PC-9 (cell line): Measurements from ENCODE around the gene TGFB2. TPM values are rescaled to one million over a fixed set of nuclear protein-coding genes. Genes with fewer than 3 reads are reported as not detected.

Experiments used
- BruUV-seq: library from RNA; stranded (reverse); fragments of 400-500 nt; replicated peaks from 2 replicates; lab custom pipeline; 2021; lab: Mats Ljungman, UMichigan
- CTCF ChIA-PET: fragments of 300-600 bp; sonication (Branson Sonifier 250); formaldehyde crosslinking; loops from one replicate; lab custom pipeline; 2022; ENCODE audit warnings: antibody characterized with exemption; lab: Charles Lee
- POLR2A ChIA-PET: fragments of 300-600 bp; sonication (Branson Sonifier 250); formaldehyde crosslinking; loops from one replicate; lab custom pipeline; 2022; ENCODE audit warnings: antibody characterized with exemption; ENCODE audit not compliant: unreplicated experiment; lab: Charles Lee
- DNase-seq, 2 experiments: peaks; one replicate each; pipeline versions ENCODE4 v3.0.0 to v3.0.0-alpha.2; 2015 to 2022; ENCODE audit warnings: mixed read lengths in 1 of 2
- H2AFZ ChIP-seq: fragments of 200-600 bp; sonication (generic); 2 replicates; pipeline ENCODE4 v1.8.1; 2017; ENCODE audit warnings: antibody characterized with exemption
- H3F3A ChIP-seq: fragments of 200-600 bp; sonication (generic); 2 replicates; pipeline ENCODE4 v1.8.1; 2017; ENCODE audit warnings: antibody characterized with exemption, mild to moderate bottlenecking, low read depth; ENCODE audit not compliant: insufficient read depth
- H3K27ac ChIP-seq: fragments of 200-600 bp; sonication (generic); 2 replicates; pipeline ENCODE4 v1.6.1; 2016; ENCODE audit warnings: mixed run types
- H3K27me3 ChIP-seq: fragments of 200-600 bp; sonication (generic); 2 replicates; pipeline ENCODE4 v1.6.1; 2016; ENCODE audit warnings: low read depth, mixed run types; ENCODE audit not compliant: insufficient read depth
- H3K36me3 ChIP-seq: fragments of 200-600 bp; sonication (generic); 2 replicates; pipeline ENCODE4 v1.6.1; 2016; ENCODE audit warnings: low read depth, mixed run types
- H3K4me1 ChIP-seq: fragments of 200-600 bp; sonication (generic); replicated peaks from 2 replicates; pipeline ENCODE4 v1.6.1; 2016; ENCODE audit warnings: mixed run types; ENCODE audit not compliant: insufficient read depth
- H3K4me2 ChIP-seq: fragments of 200-600 bp; sonication (generic); 2 replicates; pipeline ENCODE4 v1.6.1; 2017; ENCODE audit warnings: mixed run types
- H3K4me3 ChIP-seq: fragments of 200-600 bp; sonication (generic); 2 replicates; pipeline ENCODE4 v1.6.1; 2016; ENCODE audit warnings: mixed run types
- H3K79me2 ChIP-seq: fragments of 200-600 bp; sonication (generic); 2 replicates; pipeline ENCODE4 v1.6.1; 2017; ENCODE audit warnings: low read depth, mixed run types
- H3K9me2 ChIP-seq: fragments of 200-600 bp; sonication (generic); 2 replicates; pipeline ENCODE4 v1.8.1; 2017; ENCODE audit warnings: mild to moderate bottlenecking; ENCODE audit not compliant: insufficient read depth
- H3K9me3 ChIP-seq: fragments of 200-600 bp; sonication (generic); 2 replicates; pipeline ENCODE4 v1.8.1; 2016; ENCODE audit warnings: low read depth; ENCODE audit not compliant: insufficient read depth
- H4K20me1 ChIP-seq: fragments of 200-600 bp; sonication (generic); 2 replicates; pipeline ENCODE4 v1.8.1; 2017; ENCODE audit not compliant: insufficient read depth
- CTCF ChIP-seq: fragments of 200-600 bp; sonication (generic); conservative IDR thresholded peaks from 2 replicates; pipeline ENCODE4 v1.6.1; 2017; ENCODE audit warnings: mixed run types, antibody characterized with exemption, mild to moderate bottlenecking, moderate library complexity
- EZH2 ChIP-seq: fragments of 200-600 bp; sonication (generic); IDR thresholded peaks from 2 replicates; pipeline ENCODE4 v1.8.0; 2017; ENCODE audit warnings: antibody characterized with exemption, low read depth
- intact Hi-C: fragments of 100-400 bp; cut with micrococcal nuclease; formaldehyde crosslinking; loops from one replicate; pipeline ENCODE4 v1.10.0; 2022; ENCODE audit not compliant: unreplicated experiment
- total RNA-seq: library from RNA; stranded (reverse); gene quantifications from 2 replicates; pipeline ENCODE4 v1.2.3, GENCODE V29; 2021

The TGFB2 gene
- total RNA-seq, 1 experiment from 2014 or later: 74.3 TPM

- CTCF ChIA-PET: interaction anchor here (0.8 kb wide), 1 partner anchor 10 kb away, joined by 3 read pairs; no protein-coding TSS in a partner anchor
- Histone ChIP-seq H3K27ac (no peak overlapping the region), H3F3A (no peaks in the 10 kb centered on the region), H3K79me2 (peaks cover 61% of the 10 kb centered on the region), H2AFZ (no peak overlapping the region), H4K20me1 (no peaks in the 10 kb centered on the region), H3K36me3 (no peaks in the 10 kb centered on the region), H3K27me3 (no peaks in the 10 kb centered on the region), H3K9me2 (no peaks in the 10 kb centered on the region), H3K9me3 (no peaks in the 10 kb centered on the region), H3K4me3 (no peak overlapping the region), H3K4me2 (0 out of 2 replicates have a peak overlapping the region, but pooled peaks have one; percentile 5), H3K4me1 (peaks cover 11% of the 10 kb centered on the region; the same call in 1 of the 2 replicates)
- no peak for TF ChIP-seq EZH2
- no peak for TF ChIP-seq CTCF
- intact Hi-C loops: no loop called here
- no TSS peak for BruUV-seq
- peak; percentile 45 to 67 for DNase-seq
- POLR2A ChIA-PET: interaction anchor here (0.5 to 0.7 kb wide), 4 partner anchors 77 to 696 kb away, joined by 3 to 4 read pairs (median 3); no protein-coding TSS in a partner anchor
Measured at GRCh38 chr1:218390618-218391017, 45.5 kb downstream of the TGFB2 start.

- intact Hi-C loops: no loop called here
- Histone ChIP-seq H3K9me2 (no peaks in the 10 kb centered on the region), H3K36me3 (0 out of 2 replicates have a peak, but pooled peaks cover 2% of the 10 kb centered on the region), H3K9me3 (no peaks in the 10 kb centered on the region), H3K27me3 (no peaks in the 10 kb centered on the region), H3K4me1 (peaks cover 11% of the 10 kb centered on the region; the same call in 1 of the 2 replicates), H3F3A (no peaks in the 10 kb centered on the region), H3K4me3 (no peak overlapping the region), H2AFZ (no peak overlapping the region), H3K79me2 (peaks cover 48% of the 10 kb centered on the region), H3K4me2 (no peak overlapping the region), H4K20me1 (no peaks in the 10 kb centered on the region), H3K27ac (no peak overlapping the region)
- ChIA-PET POLR2A (no interaction called here), CTCF (no interaction called here)
- no peak for TF ChIP-seq CTCF
- DNase-seq: no peak
- BruUV-seq: no TSS peak
Measured at GRCh38 chr1:218392780-218393179, 47.6 kb downstream of the TGFB2 start.

- Histone ChIP-seq H3K36me3 (0 out of 2 replicates have a peak, but pooled peaks cover 3% of the 10 kb centered on the region), H3K9me3 (no peaks in the 10 kb centered on the region), H3F3A (no peaks in the 10 kb centered on the region), H3K9me2 (no peaks in the 10 kb centered on the region), H4K20me1 (no peaks in the 10 kb centered on the region), H2AFZ (no peak overlapping the region), H3K4me1 (peaks cover 11% of the 10 kb centered on the region; the same call in 1 of the 2 replicates), H3K4me3 (no peak overlapping the region), H3K4me2 (no peak overlapping the region), H3K79me2 (peaks cover 47% of the 10 kb centered on the region), H3K27ac (no peak overlapping the region), H3K27me3 (no peaks in the 10 kb centered on the region)
- TF ChIP-seq EZH2 (no peak), CTCF (no peak)
- intact Hi-C loops: no loop called here
- ChIA-PET CTCF (no interaction called here), POLR2A (no interaction called here)
- no peak for DNase-seq
- no TSS peak for BruUV-seq
Measured at GRCh38 chr1:218394416-218394815, 49.3 kb downstream of the TGFB2 start.
